ENCODE results near the gene SPINK5. TPM values are rescaled to one million over a fixed set of nuclear protein-coding genes. Genes with fewer than 3 reads are reported as not detected.

The SPINK5 gene
- total RNA-seq, 4 donors from 2014 or later, result 0.06 to 1.2 (median 0.45) TPM; not detected in 1

- DNase-seq (ENCODE audit: extremely low spot score), result no peak
- TF ChIP-seq CTCF (IDR thresholded peaks at IDR 0.05) (no peak), EP300 (IDR thresholded peaks at IDR 0.05) (no peak), POLR2A (IDR thresholded peaks at IDR 0.05; ENCODE audit: low read depth) (no peak), POLR2AphosphoS5 (IDR thresholded peaks at IDR 0.05) (no peak)
- no peaks in the 10 kb centered on the region for H3K36me3 ChIP-seq
- H3K4me1 ChIP-seq, result no peaks in the 10 kb centered on the region
- H3K27ac ChIP-seq (replicated peaks in 1 of 4), result no peak overlapping the region
- WGBS, result 80% methylated on average over 1 of the region's 1 CpG
- intact Hi-C loops (cut with DNase I), result no loop called here
- H3K9me3 ChIP-seq, result no peaks in the 10 kb centered on the region
- no peaks in the 10 kb centered on the region for H3K27me3 ChIP-seq
- H3K4me3 ChIP-seq, result no peak overlapping the region
These were observed 40.4 kb downstream of the SPINK5 start for GRCh38 chr5:148104226-148104625.

GRCh38 chr5:148107608-148108007 lies 43.8 kb downstream of the SPINK5 start:
- Histone ChIP-seq H3K9me3 (no peaks in the 10 kb centered on the region), H3K4me3 (no peak overlapping the region), H3K4me1 (no peaks in the 10 kb centered on the region), H3K27ac (replicated peaks in 1 of 4) (no peak overlapping the region), H3K36me3 (no peaks in the 10 kb centered on the region), H3K27me3 (no peaks in the 10 kb centered on the region)
- TF ChIP-seq CTCF (IDR thresholded peaks at IDR 0.05) (no peak), POLR2AphosphoS5 (IDR thresholded peaks at IDR 0.05) (no peak), POLR2A (IDR thresholded peaks at IDR 0.05; ENCODE audit: low read depth) (no peak), EP300 (IDR thresholded peaks at IDR 0.05) (no peak)
- intact Hi-C loops (cut with DNase I), result no loop called here
- no peak for DNase-seq (ENCODE audit: extremely low spot score)
- 36% methylated on average over 3 of the region's 3 CpGs for WGBS

DNA sequence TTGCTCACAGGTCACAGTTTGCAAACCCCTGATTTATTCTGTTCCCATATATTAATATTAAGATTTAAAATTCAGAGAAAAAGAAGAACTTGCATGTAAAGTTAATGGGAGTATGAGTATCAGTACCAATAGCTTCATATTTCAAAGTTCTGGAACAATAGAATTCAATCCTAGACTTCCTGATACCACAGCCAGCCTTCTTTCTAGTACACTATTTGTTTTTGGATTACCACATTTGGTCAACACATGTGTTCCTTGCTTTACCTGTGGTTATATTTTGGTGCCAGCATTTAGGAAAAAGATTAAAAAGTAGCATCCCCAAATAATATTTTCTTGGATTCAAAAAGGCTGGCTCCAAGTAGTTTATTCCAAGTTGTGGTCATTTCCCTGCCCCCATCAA lies 49.5 kb downstream of the SPINK5 start:
- Histone ChIP-seq H3K4me1 (no peaks in the 10 kb centered on the region), H3K27me3 (no peaks in the 10 kb centered on the region), H3K36me3 (no peaks in the 10 kb centered on the region), H3K4me3 (no peak overlapping the region), H3K9me3 (no peaks in the 10 kb centered on the region), H3K27ac (replicated peaks in 1 of 4) (no peak overlapping the region)
- no peak for TF ChIP-seq CTCF (IDR thresholded peaks at IDR 0.05)
- no peak for TF ChIP-seq POLR2A (IDR thresholded peaks at IDR 0.05; ENCODE audit: low read depth)
- no peak for TF ChIP-seq EP300 (IDR thresholded peaks at IDR 0.05)
- intact Hi-C loops (cut with DNase I), result no loop called here
- DNase-seq (ENCODE audit: extremely low spot score), result no peak

- no peaks in the 10 kb centered on the region for H3K36me3 ChIP-seq
- H3K27me3 ChIP-seq, result no peaks in the 10 kb centered on the region
- H3K4me3 ChIP-seq, result no peak overlapping the region
- TF ChIP-seq EP300 (IDR thresholded peaks at IDR 0.05) (no peak), POLR2A (IDR thresholded peaks at IDR 0.05; ENCODE audit: low read depth) (no peak), POLR2AphosphoS5 (IDR thresholded peaks at IDR 0.05) (no peak), CTCF (IDR thresholded peaks at IDR 0.05) (no peak)
- intact Hi-C loops (cut with DNase I), result loop anchor here (5.0 kb wide), 1 partner anchor 173 kb away; no protein-coding TSS in a partner anchor
- 87% methylated on average over 3 of the region's 3 CpGs for WGBS
- no peaks in the 10 kb centered on the region for H3K4me1 ChIP-seq
- H3K27ac ChIP-seq (replicated peaks in 1 of 4), result no peak overlapping the region
- DNase-seq (ENCODE audit: extremely low spot score), result no peak
- no peaks in the 10 kb centered on the region for H3K9me3 ChIP-seq
These were observed 56.5 kb downstream of the SPINK5 start for GRCh38 chr5:148120317-148120716.

DNA sequence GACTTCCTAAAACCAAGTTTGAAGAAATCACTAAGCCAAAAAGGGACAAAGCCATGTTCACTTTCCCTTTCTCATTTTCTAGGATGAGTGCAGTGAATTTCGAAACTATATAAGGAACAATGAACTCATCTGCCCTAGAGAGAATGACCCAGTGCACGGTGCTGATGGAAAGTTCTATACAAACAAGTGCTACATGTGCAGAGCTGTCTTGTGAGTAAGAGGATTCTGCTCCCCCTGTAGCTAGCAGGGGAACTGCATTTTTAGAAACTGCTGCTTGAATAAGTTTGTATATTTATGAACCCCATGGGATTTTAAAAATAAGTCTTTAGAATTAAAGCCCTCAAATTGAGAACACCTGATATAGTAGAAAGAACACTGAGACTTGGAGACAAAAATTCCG lies 61.9 kb downstream of the SPINK5 start:
- Histone ChIP-seq H3K9me3 (no peaks in the 10 kb centered on the region), H3K27ac (replicated peaks in 1 of 4) (no peak overlapping the region)

More for the DNA sequence above, 61.9 kb downstream of the SPINK5 start:
- H3K4me3 ChIP-seq, result no peak overlapping the region
- no peaks in the 10 kb centered on the region for H3K27me3 ChIP-seq
- DNase-seq (ENCODE audit: extremely low spot score), result no peak
- WGBS, result 54% methylated on average over 3 of the region's 3 CpGs
- H3K4me1 ChIP-seq, result no peaks in the 10 kb centered on the region
- no peak for TF ChIP-seq CTCF (IDR thresholded peaks at IDR 0.05)
- TF ChIP-seq POLR2AphosphoS5 (IDR thresholded peaks at IDR 0.05), result no peak
- TF ChIP-seq POLR2A (IDR thresholded peaks at IDR 0.05; ENCODE audit: low read depth), result no peak
- TF ChIP-seq EP300 (IDR thresholded peaks at IDR 0.05), result no peak
- no peaks in the 10 kb centered on the region for H3K36me3 ChIP-seq
- intact Hi-C loops (cut with DNase I), result no loop called here
